HG02642 (cell line): ENCODE results near the gene DAB2IP.

Experiments used
- ATAC-seq: cut with Tn5 transposase; IDR thresholded peaks from one replicate; pipeline ENCODE4 v1.9.1; 2021; ENCODE audit warnings: mild to moderate bottlenecking; ENCODE audit not compliant: unreplicated experiment, poor library complexity

Gene DAB2IP

GRCh38 chr9:121809356-121810050 is 158.1 kb downstream of the DAB2IP start:
- ATAC-seq: no peak

- ATAC-seq: no peak
These were observed 159.1 kb downstream of the DAB2IP start for GRCh38 chr9:121810489-121810888.

GRCh38 chr9:121811140-121811539 is 159.7 kb downstream of the DAB2IP start:
- ATAC-seq: no peak

- no peak for ATAC-seq
These were observed 160.3 kb downstream of the DAB2IP start for GRCh38 chr9:121811751-121812150.

- no peak for ATAC-seq
These were observed 160.8 kb downstream of the DAB2IP start for GRCh38 chr9:121812159-121812735.

GRCh38 chr9:121813519-121814210 is 162.2 kb downstream of the DAB2IP start:
- ATAC-seq: no peak

GRCh38 chr9:121814594-121814993 is 163.2 kb downstream of the DAB2IP start:
- ATAC-seq: no peak

GRCh38 chr9:121815084-121815483 is 163.7 kb downstream of the DAB2IP start:
- no peak for ATAC-seq

GRCh38 chr9:121815546-121816448 is 164.4 kb downstream of the DAB2IP start:
- no peak for ATAC-seq

- no peak for ATAC-seq
These were observed 165.0 kb downstream of the DAB2IP start for GRCh38 chr9:121816449-121816817.

- no peak for ATAC-seq
These were observed 165.5 kb downstream of the DAB2IP start for GRCh38 chr9:121816845-121817450.

- no peak for ATAC-seq
These were observed 166.0 kb downstream of the DAB2IP start for GRCh38 chr9:121817476-121817875.

GRCh38 chr9:121818016-121818661 is 166.7 kb downstream of the DAB2IP start:
- no peak for ATAC-seq

- ATAC-seq: no peak
These were observed 167.5 kb downstream of the DAB2IP start for GRCh38 chr9:121818841-121819427.

GRCh38 chr9:121819428-121820231 is 168.2 kb downstream of the DAB2IP start:
- no peak for ATAC-seq

GRCh38 chr9:121820286-121821005 is 169.0 kb downstream of the DAB2IP start:
- no peak for ATAC-seq

GRCh38 chr9:121821326-121821725 is 169.9 kb downstream of the DAB2IP start:
- ATAC-seq: no peak
